Fibroblast of lung (primary cell): ENCODE results near the gene PYY. TPM values are rescaled to one million over a fixed set of nuclear protein-coding genes. Genes with fewer than 3 reads are reported as not detected.

Source experiments
- DNase-seq, 2 donors: peaks; one replicate each; pipeline versions ENCODE4 v3.0.0 to v3.0.0-alpha.2; 2010; ENCODE audit warnings: low read depth in 2 of 2
- H2AFZ ChIP-seq: 2 replicates; pipeline ENCODE4 v1.5.1; 2012; ENCODE audit warnings: low read length, control low read depth, inconsistent platforms
- H3K27ac ChIP-seq: 2 replicates; pipeline ENCODE4 v1.5.1; 2011; ENCODE audit warnings: low read length, control low read depth; ENCODE audit not compliant: insufficient read depth
- H3K27me3 ChIP-seq: 2 replicates; pipeline ENCODE4 v1.5.1; 2011; ENCODE audit warnings: mild to moderate bottlenecking, low read length; ENCODE audit not compliant: control insufficient read depth, insufficient read depth
- H3K36me3 ChIP-seq: 2 replicates; pipeline ENCODE4 v1.5.1; 2011; ENCODE audit warnings: low read length; ENCODE audit not compliant: control insufficient read depth, insufficient read depth
- H3K4me1 ChIP-seq: 2 replicates; pipeline ENCODE4 v1.5.1; 2011; ENCODE audit warnings: low read length; ENCODE audit not compliant: control insufficient read depth, insufficient read depth; ENCODE audit errors: extremely low read depth
- H3K4me2 ChIP-seq: 2 replicates; pipeline ENCODE4 v1.5.1; 2011; ENCODE audit warnings: low read length, control low read depth; ENCODE audit not compliant: insufficient read depth; ENCODE audit errors: extremely low read depth
- H3K4me3 ChIP-seq, 4 experiments: fragments of 200-600 bp in 1 of 4; sonication (generic) in 1 of 4; replicated peaks in 1 of 4; 2 replicates each; pipeline ENCODE4 v1.5.1; 2011 to 2016; ENCODE audit warnings: low read length in 4 of 4, low read depth in 3 of 4, mild to moderate bottlenecking in 3 of 4, control low read depth in 2 of 4, inconsistent platforms in 1 of 4, mixed read lengths in 1 of 4; ENCODE audit not compliant: insufficient read depth in 1 of 4; ENCODE audit errors: control extremely low read depth in 1 of 4
- H3K79me2 ChIP-seq: 2 replicates; pipeline ENCODE4 v1.5.1; 2012; ENCODE audit warnings: mild to moderate bottlenecking, low read length, inconsistent platforms; ENCODE audit not compliant: control insufficient read depth, insufficient read depth
- H3K9ac ChIP-seq: 2 replicates; pipeline ENCODE4 v1.5.1; 2011; ENCODE audit warnings: mild to moderate bottlenecking, low read length, control low read depth; ENCODE audit not compliant: insufficient read depth
- H3K9me3 ChIP-seq: 2 replicates; pipeline ENCODE4 v1.5.1; 2012; ENCODE audit warnings: low read depth, low read length; ENCODE audit not compliant: control insufficient read depth, insufficient read depth
- H4K20me1 ChIP-seq: 2 replicates; pipeline ENCODE4 v1.5.1; 2011; ENCODE audit warnings: low read length; ENCODE audit not compliant: control insufficient read depth, insufficient read depth; ENCODE audit errors: extremely low read depth
- CTCF ChIP-seq, 2 donors: IDR thresholded peaks in 1 of 2; conservative IDR thresholded peaks in 1 of 2; 1 replicate in 1 of 2; 2 replicates in 1 of 2; pipeline ENCODE4 v1.5.1; 2011 to 2012; ENCODE audit warnings: low read length in 2 of 2, control low read depth in 1 of 2, inconsistent platforms in 1 of 2, low read depth in 1 of 2, mild to moderate bottlenecking in 1 of 2
- EZH2 ChIP-seq: IDR thresholded peaks from 2 replicates; pipeline ENCODE4 v1.5.1; 2012; ENCODE audit warnings: low read length, control low read depth, mild to moderate bottlenecking; ENCODE audit errors: missing control alignments
- polyA plus RNA-seq, 2 donors: library from polyadenylated mRNA; depleted of rRNA in 1 of 2; stranded (reverse) in 1 of 2; unstranded in 1 of 2; fragments of >200 nt; gene quantifications; 2 replicates each; pipeline ENCODE4 v1.2.1, GENCODE V29; 2011 to 2012; ENCODE audit warnings: missing spikeins in 1 of 2
- total RNA-seq: library from RNA; depleted of rRNA; stranded (reverse); fragments of >200 nt; gene quantifications from 2 replicates; pipeline ENCODE4 v1.2.1, GENCODE V29; 2014

Gene PYY
- total and polyA plus RNA-seq, 2 donors (not counting 1 experiment from before 2014, with no cell fraction given) = 0.33 TPM; not detected in 1

- peak in 1 of 2 donors; percentile 9 for DNase-seq
- Histone ChIP-seq H3K4me2 (no peak overlapping the region), H3K27ac (no peak overlapping the region), H4K20me1 (no peaks in the 10 kb centered on the region), H2AFZ (no peak overlapping the region), H3K27me3 (peaks cover 48% of the 10 kb centered on the region), H3K9me3 (no peaks in the 10 kb centered on the region), H3K79me2 (no peaks in the 10 kb centered on the region), H3K4me1 (no peaks in the 10 kb centered on the region), H3K36me3 (no peaks in the 10 kb centered on the region), H3K4me3 (no peak overlapping the region), H3K9ac (no peak overlapping the region)
- no peak for TF ChIP-seq CTCF (conservative IDR thresholded peaks at IDR 0.05 in 1 of 2, IDR thresholded peaks at IDR 0.05 in 1 of 2; ENCODE audit: low read depth in 1 of 2, low read length in 2 of 2)
- no peak for TF ChIP-seq EZH2
Observed at GRCh38 chr17:43952351-43952723, 1.4 kb downstream of the PYY start.

- Histone ChIP-seq H3K4me3 (no peak overlapping the region), H3K27ac (no peak overlapping the region), H3K79me2 (no peaks in the 10 kb centered on the region), H3K4me1 (no peaks in the 10 kb centered on the region), H3K9me3 (no peaks in the 10 kb centered on the region), H4K20me1 (no peaks in the 10 kb centered on the region), H3K4me2 (no peak overlapping the region), H3K27me3 (peaks cover 48% of the 10 kb centered on the region), H3K36me3 (no peaks in the 10 kb centered on the region), H2AFZ (no peak overlapping the region), H3K9ac (no peak overlapping the region)
- DNase-seq = no peak
- TF ChIP-seq CTCF (conservative IDR thresholded peaks at IDR 0.05 in 1 of 2, IDR thresholded peaks at IDR 0.05 in 1 of 2; ENCODE audit: low read depth in 1 of 2, low read length in 2 of 2) (no peak), EZH2 (no peak)
Observed at GRCh38 chr17:43951750-43952149, 2.0 kb downstream of the PYY start.

GRCh38 chr17:43950554-43950953 lies 3.2 kb downstream of the PYY start:
- Histone ChIP-seq H3K9ac (no peak overlapping the region), H3K4me1 (no peaks in the 10 kb centered on the region), H3K36me3 (no peaks in the 10 kb centered on the region), H2AFZ (no peak overlapping the region), H3K9me3 (no peaks in the 10 kb centered on the region), H3K27me3 (peaks cover 47% of the 10 kb centered on the region), H3K79me2 (no peaks in the 10 kb centered on the region), H3K4me3 (no peak overlapping the region), H3K27ac (no peak overlapping the region), H4K20me1 (no peaks in the 10 kb centered on the region), H3K4me2 (no peak overlapping the region)
- DNase-seq = no peak
- TF ChIP-seq CTCF (conservative IDR thresholded peaks at IDR 0.05 in 1 of 2, IDR thresholded peaks at IDR 0.05 in 1 of 2; ENCODE audit: low read depth in 1 of 2, low read length in 2 of 2) (no peak), EZH2 (no peak)
